Activated CD8-positive, alpha-beta memory T cell treated with anti-CD3 and anti-CD28 coated beads for 1 hour (primary cell): ENCODE measurements around the gene MYF5.

Experiments
- DNase-seq, 2 donors: peaks; one replicate each; pipeline ENCODE4 v3.0.0-alpha.2; 2020; ENCODE audit warnings: low read depth in 1 of 2; ENCODE audit errors: extremely low read depth in 1 of 2

Gene MYF5

DNA sequence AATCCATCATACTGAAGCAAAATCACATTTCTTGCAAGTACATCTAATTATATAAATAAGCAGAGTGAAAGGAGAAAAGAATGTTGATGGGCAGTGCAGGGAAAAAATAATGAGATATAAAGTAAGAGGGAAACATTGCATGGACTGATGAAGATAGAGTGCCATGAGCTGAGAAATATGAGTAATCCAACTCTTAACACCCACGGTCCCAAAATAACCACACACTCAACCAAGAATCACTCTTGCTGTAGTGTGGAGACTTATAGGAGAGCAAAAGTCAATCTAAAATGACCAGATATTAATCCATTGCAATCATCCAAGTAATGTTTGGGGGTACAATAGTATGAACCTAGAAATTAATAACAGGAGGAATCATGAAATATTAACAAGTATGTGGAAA lies 40.2 kb downstream of the MYF5 start:
- DNase-seq: no peak

DNA sequence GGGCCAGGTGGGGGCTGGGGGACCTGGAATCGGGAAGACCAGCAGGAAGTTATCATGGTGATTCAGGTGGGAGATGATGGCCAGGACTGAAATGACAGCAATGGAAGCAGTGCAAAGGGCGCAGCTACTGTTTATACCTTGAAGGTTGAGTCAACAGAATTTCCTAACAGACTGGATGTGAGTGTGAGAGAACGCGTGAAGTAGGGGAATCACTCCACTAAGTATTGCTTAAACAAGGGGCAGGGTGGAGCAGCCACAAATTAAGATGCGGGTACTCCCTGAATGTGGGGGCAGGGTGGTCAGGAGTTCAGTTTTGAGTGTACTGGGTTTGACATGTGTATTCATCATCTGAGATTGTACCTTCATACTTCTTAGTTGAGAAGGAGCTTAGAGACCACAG lies 45.1 kb downstream of the MYF5 start:
- DNase-seq: no peak

DNA sequence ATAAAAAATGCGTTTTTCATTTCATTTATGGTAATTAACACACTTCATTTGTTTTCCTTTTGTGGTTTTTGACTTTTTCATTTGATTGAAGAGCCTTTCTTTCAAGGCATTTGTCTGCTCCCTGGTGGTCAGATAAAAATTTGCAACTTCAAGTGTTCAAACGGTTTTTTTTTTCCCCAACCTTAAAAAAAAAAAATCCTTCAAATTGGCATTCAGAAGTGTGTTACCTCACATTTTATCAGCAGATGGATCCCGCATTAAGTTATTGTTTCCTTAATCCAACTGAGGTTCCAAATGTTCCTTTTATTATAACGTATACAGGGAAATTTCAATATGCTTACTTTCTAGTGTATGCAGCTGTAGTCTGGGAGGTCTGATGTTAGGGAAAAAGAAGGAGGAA lies 47.2 kb downstream of the MYF5 start:
- DNase-seq: no peak

DNA sequence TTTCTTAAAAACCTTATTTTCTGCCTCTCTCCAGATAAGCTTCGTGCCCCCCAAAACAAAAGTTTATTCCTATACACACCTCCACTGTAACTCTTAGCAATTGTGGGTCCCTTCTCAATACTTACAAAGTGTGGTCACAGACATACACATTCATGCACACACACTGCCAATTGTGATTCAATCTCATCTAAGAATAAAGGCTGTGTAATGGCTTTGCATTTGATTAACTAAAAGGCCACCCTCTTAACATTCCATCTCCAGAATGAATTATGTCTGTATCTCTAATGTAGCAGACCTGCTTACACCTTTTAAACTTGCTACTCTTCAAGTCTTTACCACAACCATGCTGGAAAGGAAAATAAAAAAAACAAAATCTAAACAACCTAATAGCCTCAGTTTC lies 49.5 kb downstream of the MYF5 start:
- no peak for DNase-seq

DNA sequence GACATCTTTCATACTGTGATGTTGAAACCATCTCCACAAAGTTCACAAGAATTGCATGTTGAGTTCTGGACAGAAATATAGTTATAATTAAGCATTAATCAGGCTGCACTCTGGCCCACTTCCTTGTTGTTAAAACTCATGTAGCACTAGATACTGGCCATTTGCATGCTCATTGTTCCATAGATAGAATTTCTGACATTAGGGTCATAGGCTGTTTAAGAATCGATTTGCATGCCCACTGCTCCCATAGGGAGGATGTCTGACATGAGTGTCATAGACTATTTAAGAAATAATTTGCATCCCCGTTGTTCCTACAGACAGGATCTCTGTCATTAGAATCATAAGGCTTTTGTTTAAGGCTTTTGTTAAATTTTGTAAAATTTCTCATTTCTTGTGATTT lies 50.2 kb downstream of the MYF5 start:
- DNase-seq: no peak
